ENCODE measurements around the gene TEKT5.

TEKT5 gene

GRCh38 chr16:10694830-10695229 is at the start of gene TEKT5:
Gene TEKT5 (minus strand): TSS chr16:10694930. CDS start chr16:10694873, 57 bp downstream.
- Histone ChIP-seq H3K9me3 (ENCODE audit: insufficient read depth, low read length) (no peaks in the 10 kb centered on the region), H3K9ac (ENCODE audit: low read length) (no peak within 1 kb of the TSS), H3K79me2 (ENCODE audit: insufficient read depth, low read length) (no peaks in the 10 kb centered on the region), H3K9me2 (replicated peaks; ENCODE audit: insufficient read depth, low read length) (no peaks in the 10 kb centered on the region), H3K4me2 (ENCODE audit: low read depth, low read length, poor library complexity, severe bottlenecking) (no peak within 1 kb of the TSS), H3F3A (ENCODE audit: insufficient read depth) (no peaks in the 10 kb centered on the region), H3K36me3 (ENCODE audit: low read length) (no peaks in the 10 kb centered on the region), H2AFZ (ENCODE audit: low read depth, low read length, severe bottlenecking) (no peak within 1 kb of the TSS), H3K27me3 (ENCODE audit: low read length) (no peaks in the 10 kb centered on the region), H4K20me1 (ENCODE audit: low read depth, low read length) (no peaks in the 10 kb centered on the region), H3K27ac (ENCODE audit: low read depth, low read length) (no peak within 1 kb of the TSS), H3K4me3 (ENCODE audit: insufficient read depth, low read length, poor library complexity, severe bottlenecking) (no peak within 1 kb of the TSS)
- no peak for TF ChIP-seq EZH2phosphoT487 (conservative IDR thresholded peaks at IDR 0.05; ENCODE audit: low read length)
- no peak for TF ChIP-seq CTCF (IDR thresholded peaks at IDR 0.05; ENCODE audit: insufficient read depth, low read length, poor library complexity, severe bottlenecking)

DNA sequence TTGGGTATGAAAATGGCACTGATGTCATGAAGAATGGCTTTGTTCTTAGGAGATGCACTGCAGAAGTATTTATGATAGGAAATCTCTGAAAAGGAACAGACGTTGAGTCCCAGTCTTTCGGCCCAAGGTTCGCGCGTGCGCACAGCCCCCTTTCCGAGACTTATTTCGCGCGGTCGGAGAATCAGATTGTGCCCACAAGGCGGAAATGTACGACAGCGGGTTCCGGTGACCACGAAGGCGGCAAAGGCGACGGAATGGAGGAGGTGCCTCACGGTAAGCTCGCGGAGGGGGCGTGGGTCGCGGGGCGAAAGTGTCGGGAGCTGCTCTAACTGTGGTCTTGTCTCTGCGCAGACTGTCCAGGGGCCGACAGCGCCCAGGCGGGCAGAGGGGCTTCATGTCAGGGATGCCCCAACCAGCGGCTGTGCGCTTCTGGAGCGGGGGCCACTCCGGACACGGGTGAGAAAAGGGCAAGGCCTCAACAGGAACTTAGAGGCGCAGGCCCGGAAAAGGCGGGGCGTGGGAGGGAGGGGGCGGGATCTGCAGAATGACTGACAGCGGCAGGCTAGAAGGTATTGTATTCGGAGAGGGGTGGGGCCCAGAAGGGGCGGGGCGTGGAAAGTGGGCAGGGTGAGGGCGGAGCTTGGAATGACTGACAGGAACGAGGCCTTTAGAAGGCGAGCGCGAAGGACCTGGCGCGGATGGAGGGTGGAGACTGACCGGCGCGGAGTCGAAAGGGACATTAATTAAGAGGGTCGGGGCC is 49.1 kb upstream of the TEKT5 start, which contains the start of gene NUBP1:
TSS of gene NUBP1 (plus strand) at position 233 of the 760 bp plus-strand sequence. CDS start at position 255, 22 bp downstream.
- H3K9me2 ChIP-seq (replicated peaks; ENCODE audit: insufficient read depth, low read length), result no peaks in the 10 kb centered on the region
- peaks cover 12% of the 10 kb centered on the region for H3F3A ChIP-seq (ENCODE audit: insufficient read depth)
- H3K4me2 ChIP-seq (ENCODE audit: low read depth, low read length, poor library complexity, severe bottlenecking), result peak within 1 kb of the TSS; percentile 89
- H3K27me3 ChIP-seq (ENCODE audit: low read length), result no peaks in the 10 kb centered on the region
- peak within 1 kb of the TSS; percentile 89 for H2AFZ ChIP-seq (ENCODE audit: low read depth, low read length, severe bottlenecking)
- no peaks in the 10 kb centered on the region for H3K9me3 ChIP-seq (ENCODE audit: insufficient read depth, low read length)
- no peaks in the 10 kb centered on the region for H4K20me1 ChIP-seq (ENCODE audit: low read depth, low read length)
- H3K79me2 ChIP-seq (ENCODE audit: insufficient read depth, low read length), result peaks cover 14% of the 10 kb centered on the region; the same call in 1 of the 2 replicates
- H3K36me3 ChIP-seq (ENCODE audit: low read length), result no peaks in the 10 kb centered on the region; the same call in 1 of the 2 replicates
- H3K9ac ChIP-seq (ENCODE audit: low read length), result peak within 1 kb of the TSS; percentile 78
- TF ChIP-seq EZH2phosphoT487 (conservative IDR thresholded peaks at IDR 0.05; ENCODE audit: low read length), result no peak
- TF ChIP-seq CTCF (IDR thresholded peaks at IDR 0.05; ENCODE audit: insufficient read depth, low read length, poor library complexity, severe bottlenecking), result no peak
- peak within 1 kb of the TSS; percentile 82 for H3K27ac ChIP-seq (ENCODE audit: low read depth, low read length)
- peak within 1 kb of the TSS; percentile 71 for H3K4me3 ChIP-seq (ENCODE audit: insufficient read depth, low read length, poor library complexity, severe bottlenecking)

- H3K27ac ChIP-seq (ENCODE audit: low read depth, low read length), result peak overlapping the region; percentile 82
- no peak for TF ChIP-seq EZH2phosphoT487 (conservative IDR thresholded peaks at IDR 0.05; ENCODE audit: low read length)
- no peak for TF ChIP-seq CTCF (IDR thresholded peaks at IDR 0.05; ENCODE audit: insufficient read depth, low read length, poor library complexity, severe bottlenecking)
- H3K9ac ChIP-seq (ENCODE audit: low read length), result peak overlapping the region; percentile 78
- no peaks in the 10 kb centered on the region; the same call in 1 of the 2 replicates for H3K36me3 ChIP-seq (ENCODE audit: low read length)
- no peaks in the 10 kb centered on the region for H4K20me1 ChIP-seq (ENCODE audit: low read depth, low read length)
- H2AFZ ChIP-seq (ENCODE audit: low read depth, low read length, severe bottlenecking), result peak overlapping the region; percentile 89
- H3F3A ChIP-seq (ENCODE audit: insufficient read depth), result peaks cover 12% of the 10 kb centered on the region
- H3K79me2 ChIP-seq (ENCODE audit: insufficient read depth, low read length), result peaks cover 14% of the 10 kb centered on the region; the same call in 1 of the 2 replicates
- no peaks in the 10 kb centered on the region for H3K9me2 ChIP-seq (replicated peaks; ENCODE audit: insufficient read depth, low read length)
- peak overlapping the region; percentile 89 for H3K4me2 ChIP-seq (ENCODE audit: low read depth, low read length, poor library complexity, severe bottlenecking)
- no peaks in the 10 kb centered on the region for H3K27me3 ChIP-seq (ENCODE audit: low read length)
- H3K4me3 ChIP-seq (ENCODE audit: insufficient read depth, low read length, poor library complexity, severe bottlenecking), result peak overlapping the region; percentile 71
- H3K9me3 ChIP-seq (ENCODE audit: insufficient read depth, low read length), result no peaks in the 10 kb centered on the region
Measured at GRCh38 chr16:10743227-10743609, 48.5 kb upstream of the TEKT5 start.

Measured in SU-DHL-6 (cell line).